Measurements from ENCODE around the gene PRDX3. TPM values are rescaled to one million over a fixed set of nuclear protein-coding genes. Genes with fewer than 3 reads are reported as not detected.
"Not testable (repeated sequence)": the region's sequence is repeated elsewhere in the genome, so short reads cannot be mapped to it uniquely, and the experiment has no call there.

Gene PRDX3
- total RNA-seq, 1 experiment from 2014 or later: 234 TPM

- Histone ChIP-seq H3K4me3 (ENCODE audit: low read depth, low read length, poor library complexity, severe bottlenecking) (no peak overlapping the region), H3K27ac (ENCODE audit: low read depth, low read length, poor library complexity, severe bottlenecking) (no peak overlapping the region), H3K9me3 (ENCODE audit: low read depth, low read length, poor library complexity, severe bottlenecking) (no peaks in the 10 kb centered on the region), H3K36me3 (ENCODE audit: insufficient read depth, low read length, poor library complexity, severe bottlenecking) (peaks cover 19% of the 10 kb centered on the region), H3K4me1 (ENCODE audit: insufficient read depth, low read length, poor library complexity, severe bottlenecking) (no peaks in the 10 kb centered on the region), H3K27me3 (replicated peaks; ENCODE audit: insufficient read depth, low read depth, low read length, poor library complexity) (no peaks in the 10 kb centered on the region)
- POLR2A ChIA-PET (ENCODE audit: low non-redundant PET): no interaction called here
- DNase-seq (ENCODE audit: low spot score): peak; percentile 45
- no TSS peak for BruUV-seq (replicated peaks)
- CTCF ChIA-PET: no interaction called here
- intact Hi-C loops (cut with micrococcal nuclease; ENCODE audit: unreplicated experiment): no loop called here
- no peak for TF ChIP-seq EZH2 (IDR thresholded peaks at IDR 0.05; ENCODE audit: borderline replicate concordance, low read depth, low read length, poor library complexity, severe bottlenecking)
- TF ChIP-seq, protein P1, sequence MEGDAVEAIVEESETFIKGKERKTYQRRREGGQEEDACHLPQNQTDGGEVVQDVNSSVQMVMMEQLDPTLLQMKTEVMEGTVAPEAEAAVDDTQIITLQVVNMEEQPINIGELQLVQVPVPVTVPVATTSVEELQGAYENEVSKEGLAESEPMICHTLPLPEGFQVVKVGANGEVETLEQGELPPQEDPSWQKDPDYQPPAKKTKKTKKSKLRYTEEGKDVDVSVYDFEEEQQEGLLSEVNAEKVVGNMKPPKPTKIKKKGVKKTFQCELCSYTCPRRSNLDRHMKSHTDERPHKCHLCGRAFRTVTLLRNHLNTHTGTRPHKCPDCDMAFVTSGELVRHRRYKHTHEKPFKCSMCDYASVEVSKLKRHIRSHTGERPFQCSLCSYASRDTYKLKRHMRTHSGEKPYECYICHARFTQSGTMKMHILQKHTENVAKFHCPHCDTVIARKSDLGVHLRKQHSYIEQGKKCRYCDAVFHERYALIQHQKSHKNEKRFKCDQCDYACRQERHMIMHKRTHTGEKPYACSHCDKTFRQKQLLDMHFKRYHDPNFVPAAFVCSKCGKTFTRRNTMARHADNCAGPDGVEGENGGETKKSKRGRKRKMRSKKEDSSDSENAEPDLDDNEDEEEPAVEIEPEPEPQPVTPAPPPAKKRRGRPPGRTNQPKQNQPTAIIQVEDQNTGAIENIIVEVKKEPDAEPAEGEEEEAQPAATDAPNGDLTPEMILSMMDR (conservative IDR thresholded peaks at IDR 0.05; ENCODE audit: low read depth, low read length): peak; percentile 60
Observed at GRCh38 chr10:119139464-119140067, 39.0 kb downstream of the PRDX3 start.

- Histone ChIP-seq H3K4me1 (ENCODE audit: insufficient read depth, low read length, poor library complexity, severe bottlenecking) (no peaks in the 10 kb centered on the region), H3K27ac (ENCODE audit: low read depth, low read length, poor library complexity, severe bottlenecking) (no peak overlapping the region), H3K27me3 (replicated peaks; ENCODE audit: insufficient read depth, low read depth, low read length, poor library complexity) (no peaks in the 10 kb centered on the region), H3K36me3 (ENCODE audit: insufficient read depth, low read length, poor library complexity, severe bottlenecking) (peaks cover 18% of the 10 kb centered on the region), H3K9me3 (ENCODE audit: low read depth, low read length, poor library complexity, severe bottlenecking) (no peaks in the 10 kb centered on the region), H3K4me3 (ENCODE audit: low read depth, low read length, poor library complexity, severe bottlenecking) (no peak overlapping the region)
- ChIA-PET CTCF (no interaction called here), POLR2A (ENCODE audit: low non-redundant PET) (no interaction called here)
- intact Hi-C loops (cut with micrococcal nuclease; ENCODE audit: unreplicated experiment): no loop called here
- no peak for DNase-seq (ENCODE audit: low spot score)
- TF ChIP-seq EZH2 (IDR thresholded peaks at IDR 0.05; ENCODE audit: borderline replicate concordance, low read depth, low read length, poor library complexity, severe bottlenecking): no peak
- TF ChIP-seq, protein P1 (conservative IDR thresholded peaks at IDR 0.05; ENCODE audit: low read depth, low read length): no peak
- BruUV-seq (replicated peaks): no TSS peak
Observed at GRCh38 chr10:119138346-119139306, 40.0 kb downstream of the PRDX3 start.

GRCh38 chr10:119137878-119138277 is 40.7 kb downstream of the PRDX3 start:
- CTCF ChIA-PET; H3K4me3 ChIP-seq (ENCODE audit: low read depth, low read length, poor library complexity, severe bottlenecking); POLR2A ChIA-PET (ENCODE audit: low non-redundant PET); BruUV-seq (replicated peaks); H3K27ac ChIP-seq (ENCODE audit: low read depth, low read length, poor library complexity, severe bottlenecking); H3K27me3 ChIP-seq (replicated peaks; ENCODE audit: insufficient read depth, low read depth, low read length, poor library complexity); intact Hi-C loops (cut with micrococcal nuclease; ENCODE audit: unreplicated experiment); DNase-seq (ENCODE audit: low spot score); H3K4me1 ChIP-seq (ENCODE audit: insufficient read depth, low read length, poor library complexity, severe bottlenecking); H3K9me3 ChIP-seq (ENCODE audit: low read depth, low read length, poor library complexity, severe bottlenecking): not testable (repeated sequence)
- peaks cover 25% of the 10 kb centered on the region for H3K36me3 ChIP-seq (ENCODE audit: insufficient read depth, low read length, poor library complexity, severe bottlenecking)

Measured in A673 (cell line).